ENCODE measurements around the gene RPEL1.

DNA sequence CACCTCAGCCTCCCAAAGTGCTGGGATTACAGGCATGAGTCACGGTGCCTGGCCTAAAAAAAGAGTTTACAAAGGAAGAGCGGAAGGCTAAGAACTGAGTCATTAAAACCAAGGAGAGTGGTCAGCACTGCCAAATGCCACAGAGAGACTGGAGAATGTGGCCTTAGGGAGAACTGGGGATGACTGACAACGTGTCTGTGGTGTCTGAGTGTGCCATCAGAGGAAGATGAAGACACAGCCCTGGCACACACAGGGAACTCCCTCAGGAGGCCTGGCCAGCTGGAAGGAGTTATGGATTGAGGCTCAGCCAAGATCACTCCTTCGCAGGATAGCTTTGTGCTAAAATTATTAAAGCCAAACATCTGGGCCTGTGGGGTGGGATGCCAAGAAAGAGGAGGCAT, 27.4 kb downstream of the RPEL1 start:
- no peak for TF ChIP-seq FOSL1 (IDR thresholded peaks at IDR 0.05; ENCODE audit: insufficient read depth, low read depth, low read length)
- TF ChIP-seq, protein P1, sequence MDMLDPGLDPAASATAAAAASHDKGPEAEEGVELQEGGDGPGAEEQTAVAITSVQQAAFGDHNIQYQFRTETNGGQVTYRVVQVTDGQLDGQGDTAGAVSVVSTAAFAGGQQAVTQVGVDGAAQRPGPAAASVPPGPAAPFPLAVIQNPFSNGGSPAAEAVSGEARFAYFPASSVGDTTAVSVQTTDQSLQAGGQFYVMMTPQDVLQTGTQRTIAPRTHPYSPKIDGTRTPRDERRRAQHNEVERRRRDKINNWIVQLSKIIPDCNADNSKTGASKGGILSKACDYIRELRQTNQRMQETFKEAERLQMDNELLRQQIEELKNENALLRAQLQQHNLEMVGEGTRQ (IDR thresholded peaks at IDR 0.05; ENCODE audit: low read length): no peak
- TF ChIP-seq EZH2 (IDR thresholded peaks at IDR 0.05; ENCODE audit: low read depth, low read length, severe bottlenecking): no peak
- no peak for TF ChIP-seq HDAC2 (IDR thresholded peaks at IDR 0.05; ENCODE audit: borderline replicate concordance in 1 of 2, low read depth in 2 of 2, low read length in 2 of 2)
- no peak for TF ChIP-seq KDM1A (IDR thresholded peaks at IDR 0.05; ENCODE audit: borderline replicate concordance, low read length)
